ENCODE measurements around the gene ELOVL5. TPM values are rescaled to one million over a fixed set of nuclear protein-coding genes. Genes with fewer than 3 reads are reported as not detected.
A peak's percentile ranks its signal among the peaks of the same experiment; 100 is the strongest.
"Not testable (repeated sequence)": the region's sequence is repeated elsewhere in the genome, so short reads cannot be mapped to it uniquely, and the experiment has no call there.

Gene ELOVL5
- total RNA-seq, 1 experiment from 2014 or later = 190 TPM

- DNase-seq (ENCODE audit: low read depth) = no peak
Observed at GRCh38 chr6:53328375-53328774, 20.4 kb downstream of the ELOVL5 start.

GRCh38 chr6:53327017-53327395 lies 21.7 kb downstream of the ELOVL5 start:
- DNase-seq (ENCODE audit: low read depth) = peak; percentile 91

GRCh38 chr6:53326372-53327016 lies 22.3 kb downstream of the ELOVL5 start:
- peak; percentile 99 for DNase-seq (ENCODE audit: low read depth)

- DNase-seq (ENCODE audit: low read depth) = peak; percentile 73
Observed at GRCh38 chr6:53325785-53326184, 23.0 kb downstream of the ELOVL5 start.

GRCh38 chr6:53322188-53323029 lies 26.3 kb downstream of the ELOVL5 start:
- no peak for DNase-seq (ENCODE audit: low read depth)

GRCh38 chr6:53321701-53322100 lies 27.0 kb downstream of the ELOVL5 start:
- DNase-seq (ENCODE audit: low read depth) = no peak

GRCh38 chr6:53320964-53321363 lies 27.8 kb downstream of the ELOVL5 start:
- no peak for DNase-seq (ENCODE audit: low read depth)

GRCh38 chr6:53318429-53318828 lies 30.3 kb downstream of the ELOVL5 start:
- no peak for DNase-seq (ENCODE audit: low read depth)

GRCh38 chr6:53317861-53318260 lies 30.9 kb downstream of the ELOVL5 start:
- no peak for DNase-seq (ENCODE audit: low read depth)

GRCh38 chr6:53317299-53317698 lies 31.5 kb downstream of the ELOVL5 start:
- DNase-seq (ENCODE audit: low read depth) = not testable (repeated sequence)

GRCh38 chr6:53316142-53316541 lies 32.6 kb downstream of the ELOVL5 start:
- no peak for DNase-seq (ENCODE audit: low read depth)

- no peak for DNase-seq (ENCODE audit: low read depth)
Observed at GRCh38 chr6:53315086-53315724, 33.5 kb downstream of the ELOVL5 start.

GRCh38 chr6:53313784-53314400 lies 34.9 kb downstream of the ELOVL5 start:
- DNase-seq (ENCODE audit: low read depth) = peak; percentile 89

GRCh38 chr6:53312355-53312754 lies 36.4 kb downstream of the ELOVL5 start:
- peak; percentile 63 for DNase-seq (ENCODE audit: low read depth)

- DNase-seq (ENCODE audit: low read depth) = no peak
Observed at GRCh38 chr6:53311586-53311935, 37.2 kb downstream of the ELOVL5 start.

GRCh38 chr6:53310771-53311585 lies 37.8 kb downstream of the ELOVL5 start:
- DNase-seq (ENCODE audit: low read depth) = no peak

GRCh38 chr6:53309901-53310300 lies 38.8 kb downstream of the ELOVL5 start:
- no peak for DNase-seq (ENCODE audit: low read depth)

GRCh38 chr6:53309059-53309900 lies 39.5 kb downstream of the ELOVL5 start:
- no peak for DNase-seq (ENCODE audit: low read depth)

- DNase-seq (ENCODE audit: low read depth) = peak; percentile 87
Observed at GRCh38 chr6:53306819-53307347, 41.9 kb downstream of the ELOVL5 start.

- not testable (repeated sequence) for DNase-seq (ENCODE audit: low read depth)
Observed at GRCh38 chr6:53306217-53306616, 42.5 kb downstream of the ELOVL5 start.
